Measurements from ENCODE around the gene IL1RAPL2.

GRCh38 chrX:105331244-105331643 lies 765.2 kb downstream of the IL1RAPL2 start:
- TF ChIP-seq CTCF (IDR thresholded peaks at IDR 0.05) (no peak), POLR2A (IDR thresholded peaks at IDR 0.05) (no peak), EP300 (IDR thresholded peaks at IDR 0.05; ENCODE audit: low read depth) (no peak)

Measured in transverse colon (tissue), 3 donors.